ENCODE measurements around the gene WBP11.
"Not testable (repeated sequence)": the region's sequence is repeated elsewhere in the genome, so short reads cannot be mapped to it uniquely, and the experiment has no call there.

Gene WBP11

DNA sequence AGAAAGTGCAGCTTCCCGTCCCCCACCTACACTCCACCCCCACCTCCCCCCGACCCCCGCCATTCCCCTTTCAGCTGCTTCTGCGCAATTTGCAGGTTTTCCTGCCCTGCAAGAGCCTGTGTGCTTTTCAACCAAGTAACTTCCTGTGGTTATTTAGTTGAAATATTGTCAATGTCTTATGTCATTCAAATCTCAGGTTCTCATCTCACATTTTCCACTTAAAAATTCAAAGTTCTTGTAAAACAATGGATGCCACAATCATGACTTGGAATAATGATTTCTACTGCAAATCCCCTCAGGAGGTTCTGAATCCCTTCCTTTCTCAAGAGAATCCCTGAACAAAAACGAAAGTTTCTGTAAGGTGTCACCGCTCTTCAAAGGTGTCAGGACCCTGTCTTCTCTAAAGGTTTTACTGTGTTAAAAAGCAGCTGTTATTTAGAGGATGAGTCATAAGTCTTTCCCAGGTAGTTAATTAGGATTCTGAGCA is 31.6 kb downstream of the WBP11 start:
- no peak for FAIRE-seq

DNA sequence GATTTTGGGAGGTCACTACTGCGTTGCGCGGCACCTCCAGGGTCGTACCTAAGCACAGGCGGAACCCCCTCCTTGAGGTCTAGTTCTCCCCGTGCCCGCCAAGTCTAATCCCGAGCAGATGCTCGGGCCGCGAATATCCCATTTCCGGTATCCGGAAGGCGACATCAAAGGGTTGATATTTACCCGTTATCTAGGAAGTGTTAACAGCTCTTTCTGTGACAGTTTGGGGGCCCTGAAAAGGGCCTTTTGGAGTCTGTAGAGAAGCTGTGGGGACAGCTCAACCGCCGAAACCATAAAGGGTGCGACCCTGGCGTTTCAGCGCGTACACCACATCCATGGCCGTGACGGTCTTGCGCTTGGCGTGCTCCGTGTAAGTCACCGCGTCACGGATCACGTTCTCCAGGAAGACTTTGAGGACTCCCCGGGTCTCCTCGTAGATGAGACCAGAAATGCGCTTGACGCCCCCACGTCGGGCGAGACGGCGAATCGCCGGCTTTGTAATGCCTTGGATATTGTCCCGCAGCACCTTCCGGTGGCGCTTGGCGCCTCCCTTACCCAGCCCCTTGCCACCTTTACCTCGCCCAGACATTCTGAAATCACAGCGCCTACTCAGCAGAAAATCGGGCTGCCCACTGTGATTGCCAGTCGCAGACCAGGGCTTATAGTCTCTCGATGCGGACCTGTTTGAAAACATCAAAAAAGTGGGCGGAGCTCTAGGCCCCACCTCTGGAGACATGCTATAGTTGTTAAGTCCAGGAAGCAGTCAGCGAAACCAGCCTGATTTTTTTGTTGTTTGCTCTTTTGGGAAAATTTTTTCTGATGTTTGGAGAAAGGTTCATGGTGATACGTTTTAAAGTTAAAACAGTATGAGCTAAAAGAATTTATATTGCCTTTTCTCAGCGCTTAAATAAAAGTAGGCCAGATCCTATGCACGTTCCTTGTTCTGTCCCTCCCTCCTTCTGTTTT is 32.5 kb downstream of the WBP11 start:
- peak; percentile 69 for FAIRE-seq

DNA sequence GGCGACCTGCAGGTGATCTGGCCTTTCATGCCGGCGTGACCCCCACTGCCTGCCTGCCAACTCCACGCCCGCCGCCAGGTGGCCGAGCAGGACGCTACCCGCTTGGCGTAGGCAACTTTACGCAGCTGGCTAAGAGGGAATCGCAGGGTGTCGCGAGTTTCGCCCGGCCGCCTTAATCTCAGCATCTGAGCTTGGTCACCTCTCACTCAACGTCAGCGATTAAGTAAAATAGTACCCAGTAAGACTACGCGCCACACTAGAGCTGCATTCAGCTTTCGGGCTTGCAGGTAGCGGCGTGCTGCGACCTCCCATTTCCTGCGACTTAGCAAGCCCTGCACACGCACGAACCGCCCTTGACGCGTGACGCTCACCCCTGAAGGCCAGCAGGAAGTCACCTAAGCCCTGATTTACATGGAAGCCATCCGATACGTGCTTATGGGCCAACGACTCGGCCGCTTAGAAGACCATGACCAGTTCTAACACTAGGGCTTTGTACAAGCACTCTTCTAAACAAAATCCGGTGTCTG is 33.2 kb downstream of the WBP11 start:
- FAIRE-seq, result no peak

DNA sequence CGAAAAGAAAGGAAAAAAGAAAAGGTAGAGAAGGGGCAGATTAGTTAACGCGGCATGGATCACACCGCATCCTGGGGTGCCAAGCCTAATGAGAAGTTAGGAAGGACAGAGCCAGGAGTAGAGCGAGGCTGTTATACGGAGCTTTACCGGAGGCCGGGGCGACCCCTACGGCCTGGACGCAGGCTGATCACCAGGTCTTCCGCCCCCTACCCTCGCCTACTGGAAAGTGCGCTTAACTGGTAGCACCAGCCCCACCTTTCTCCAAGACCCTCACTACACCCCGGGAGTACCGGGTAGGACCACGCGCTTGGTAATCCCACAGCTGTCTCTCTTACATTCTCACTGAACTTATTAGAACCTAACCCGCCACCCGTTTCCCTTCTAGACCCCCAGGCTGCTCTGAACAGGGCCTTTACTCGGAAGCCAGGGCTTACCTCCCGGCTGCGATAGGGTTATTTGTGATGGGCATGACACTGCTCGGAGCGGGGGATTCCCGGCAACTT is 33.8 kb downstream of the WBP11 start:
- no peak for FAIRE-seq

DNA sequence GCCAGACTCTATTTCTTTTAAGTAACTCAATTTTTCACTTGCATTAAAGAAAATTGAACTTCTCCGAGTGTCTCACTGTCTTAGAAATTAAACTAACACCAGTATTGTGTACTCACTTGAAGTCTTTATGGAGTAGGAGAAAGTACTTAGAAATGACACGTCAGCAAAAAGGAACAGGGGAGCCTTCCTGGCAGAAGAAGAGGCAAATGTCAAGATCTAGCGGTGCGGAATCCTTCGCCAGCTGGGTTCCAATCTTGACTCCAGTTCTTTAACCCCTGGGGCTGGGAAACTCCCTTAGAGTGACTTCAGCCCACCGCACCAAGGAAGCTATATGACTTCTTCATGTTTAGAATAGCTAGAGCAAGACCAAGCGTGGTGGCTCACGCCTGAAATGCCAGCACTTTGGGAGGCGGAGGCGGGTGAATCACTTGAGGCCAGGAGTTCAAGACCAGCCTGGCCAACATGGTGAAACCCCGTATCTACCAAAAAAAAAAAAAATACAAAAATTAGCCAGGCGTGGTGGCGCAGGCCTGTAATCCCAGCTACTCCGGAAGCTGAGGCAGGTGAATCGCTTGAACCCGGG is 34.4 kb downstream of the WBP11 start:
- FAIRE-seq, result no peak

DNA sequence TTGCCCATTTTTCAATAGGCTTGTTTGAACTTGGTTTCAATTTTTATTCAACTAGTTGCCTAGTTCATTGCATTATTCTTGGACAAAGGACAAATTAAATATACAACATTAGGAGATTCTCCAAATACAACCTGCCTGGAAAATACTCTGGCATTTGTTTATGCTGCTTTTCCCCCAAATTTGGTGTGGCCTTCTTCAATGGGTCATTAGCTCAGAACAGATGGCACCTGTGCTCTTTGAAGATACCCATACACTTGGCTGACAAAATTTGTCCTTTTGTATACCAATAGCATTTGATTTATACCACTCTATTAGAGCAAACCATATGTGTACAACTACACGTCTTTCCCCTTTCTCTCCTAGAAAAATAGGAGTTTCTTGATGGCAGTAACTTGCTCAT is 35.7 kb downstream of the WBP11 start:
- FAIRE-seq, result no peak

DNA sequence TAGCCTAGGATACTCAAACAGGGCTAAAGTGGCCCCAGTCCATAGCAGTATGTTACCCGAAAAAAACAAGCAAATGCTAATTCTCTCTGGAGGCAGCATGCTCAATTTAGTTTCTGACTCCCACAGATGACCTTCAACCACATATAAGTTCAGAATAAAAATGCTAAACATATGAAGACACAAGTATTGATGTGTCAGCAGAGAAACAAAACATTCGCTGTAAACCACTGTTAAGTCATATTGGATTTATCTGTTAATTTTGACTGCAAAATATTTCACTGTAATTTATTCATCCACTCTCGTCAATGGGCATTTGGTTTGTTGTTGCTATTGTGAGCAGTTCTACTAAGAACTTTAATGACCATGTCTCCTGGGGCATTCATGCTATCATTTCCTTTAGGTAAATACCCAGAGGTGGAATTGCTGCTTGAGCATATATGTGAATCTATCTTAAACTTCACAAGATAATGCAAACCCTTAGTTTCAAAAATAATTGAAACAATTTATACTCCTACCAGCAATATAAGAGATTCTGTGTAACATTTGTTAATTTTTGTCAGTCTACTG is 36.5 kb downstream of the WBP11 start:
- FAIRE-seq, result no peak

DNA sequence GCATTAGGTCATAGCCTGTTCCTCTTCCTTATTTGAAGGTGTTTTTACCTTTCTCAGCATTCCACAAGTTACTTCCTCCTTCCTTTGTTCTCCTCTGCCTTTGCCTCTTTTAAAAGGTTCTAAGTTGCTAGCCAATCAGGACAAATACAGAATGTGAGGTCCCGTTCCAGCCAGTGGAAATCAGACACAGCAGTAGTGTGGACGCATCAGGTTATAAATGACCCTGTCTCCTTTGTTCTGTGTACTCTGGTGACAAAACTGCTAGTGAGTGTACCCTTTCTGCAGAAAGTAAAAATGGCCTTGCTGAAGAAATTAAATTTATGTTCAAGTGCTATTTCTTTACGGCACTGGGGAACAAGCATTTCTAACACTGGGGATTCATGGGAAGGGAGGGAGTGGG is 37.3 kb downstream of the WBP11 start:
- FAIRE-seq, result not testable (repeated sequence)

DNA sequence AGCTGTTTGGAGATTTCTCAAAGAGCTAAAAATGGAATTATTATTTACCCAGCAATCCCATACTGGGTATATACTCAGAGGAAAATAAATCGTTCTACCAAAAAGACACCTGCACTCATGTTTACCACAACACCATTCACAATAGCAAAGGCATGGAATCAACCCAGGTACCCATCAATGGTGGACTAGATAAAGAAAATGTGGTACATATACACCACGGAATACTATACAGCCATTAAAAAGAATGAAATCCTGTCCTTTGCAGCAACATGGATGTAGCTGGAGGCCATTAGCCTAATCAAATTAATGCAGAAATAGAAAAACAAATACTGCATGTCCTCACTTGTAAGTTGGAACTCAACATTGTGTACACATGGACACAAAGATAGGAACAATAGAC is 37.9 kb downstream of the WBP11 start:
- FAIRE-seq, result no peak

DNA sequence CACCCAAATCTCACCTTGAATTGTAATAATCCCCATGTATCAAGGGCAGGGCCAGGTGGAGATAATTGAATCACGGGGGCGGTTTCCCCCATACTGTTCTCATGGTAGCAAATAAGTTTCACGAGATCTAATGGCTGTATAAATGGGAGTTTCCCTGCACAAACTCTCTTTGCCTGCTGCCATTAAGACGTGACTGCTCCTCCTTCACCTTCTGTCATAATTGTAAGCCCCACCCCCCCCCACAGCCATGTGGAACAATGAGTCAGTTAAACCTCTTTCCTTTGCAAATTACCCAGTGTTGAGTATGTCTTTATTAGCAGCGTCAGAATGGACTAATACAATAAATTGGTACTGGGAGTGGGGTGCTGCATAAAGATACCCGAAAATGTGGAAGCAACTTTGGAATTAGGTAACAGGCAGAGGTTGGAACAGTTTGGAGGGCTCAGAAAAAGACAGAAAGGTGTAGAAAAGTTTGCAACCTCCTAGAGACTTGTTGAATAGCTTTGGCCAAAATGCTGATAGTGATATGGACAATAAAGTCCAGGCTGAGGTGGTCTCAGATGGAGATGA is 43.5 kb downstream of the WBP11 start:
- not testable (repeated sequence) for FAIRE-seq

DNA sequence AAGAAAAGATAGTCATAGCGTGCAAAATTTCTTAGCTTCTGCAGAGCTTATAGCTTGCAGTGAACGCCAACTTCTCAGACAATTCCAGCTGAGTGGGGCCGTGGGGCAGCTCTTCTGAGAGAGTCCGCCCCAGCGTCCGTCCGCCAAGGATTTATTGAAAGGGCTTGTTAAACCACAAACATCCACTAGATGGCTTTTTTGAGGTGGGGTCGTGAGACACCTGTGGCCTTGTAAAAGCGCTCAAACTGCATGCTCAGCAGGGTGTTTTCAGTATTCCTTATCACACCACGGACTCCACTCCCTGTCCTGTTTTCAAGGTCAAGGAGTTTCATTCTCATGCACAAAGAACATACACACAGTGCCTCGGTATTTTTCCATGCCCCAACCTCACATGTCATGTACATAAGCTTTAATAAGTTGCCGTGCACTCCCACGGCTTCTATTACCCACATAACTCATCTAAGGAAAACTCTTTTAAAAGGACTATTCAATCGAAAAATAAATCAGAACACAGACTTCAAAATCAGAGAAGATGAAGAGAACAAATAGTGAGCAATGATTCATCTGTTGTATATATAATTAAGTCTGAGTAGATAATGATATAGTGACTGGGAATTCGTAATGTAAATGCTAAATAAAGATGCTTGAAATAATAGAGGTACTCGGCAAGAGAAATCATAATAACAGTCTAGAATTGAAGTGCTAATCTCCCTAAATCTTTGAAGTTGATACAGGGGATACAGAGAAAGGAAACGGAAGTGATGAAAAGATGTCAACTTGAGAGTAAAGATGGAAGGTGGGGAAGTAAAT is 46.7 kb downstream of the WBP11 start:
- FAIRE-seq, result no peak

DNA sequence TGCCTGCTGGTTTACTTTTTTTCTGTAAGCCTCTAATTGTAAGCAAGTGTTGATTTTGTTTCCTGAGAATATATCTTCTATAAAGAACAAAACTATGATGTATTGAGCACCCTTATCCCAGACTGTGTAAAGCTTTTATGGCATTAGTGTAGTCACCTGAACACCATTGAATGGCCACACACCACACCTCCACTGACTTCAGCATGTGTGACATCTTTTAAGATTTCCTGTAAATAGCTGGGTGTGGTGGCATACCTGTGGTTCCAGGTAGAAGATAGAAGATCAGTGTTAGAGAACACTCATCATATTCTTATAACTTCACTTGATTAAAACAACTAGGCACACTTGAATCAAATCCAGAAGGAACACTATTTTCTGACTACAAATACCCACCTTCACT is 51.3 kb downstream of the WBP11 start:
- FAIRE-seq, result no peak

DNA sequence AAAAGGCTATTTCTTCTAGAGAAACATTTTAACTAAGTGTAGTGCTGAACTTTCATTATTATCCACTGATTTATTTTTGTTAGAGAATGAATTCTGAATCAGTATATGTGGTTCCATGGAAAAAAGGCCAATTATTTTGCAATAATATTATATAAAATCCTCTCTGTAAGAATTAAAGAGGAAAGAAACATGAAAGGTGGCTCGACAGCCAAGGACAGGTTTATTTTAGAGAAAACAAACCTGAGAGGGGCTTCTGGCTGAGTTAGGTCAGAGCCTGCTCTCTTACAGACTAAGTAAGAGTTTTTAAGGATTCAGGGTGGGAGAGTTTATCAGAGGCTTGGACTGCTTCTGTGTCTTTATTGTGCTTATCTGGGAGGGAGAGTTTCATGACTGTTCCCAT is 60.2 kb downstream of the WBP11 start:
- no peak for FAIRE-seq

DNA sequence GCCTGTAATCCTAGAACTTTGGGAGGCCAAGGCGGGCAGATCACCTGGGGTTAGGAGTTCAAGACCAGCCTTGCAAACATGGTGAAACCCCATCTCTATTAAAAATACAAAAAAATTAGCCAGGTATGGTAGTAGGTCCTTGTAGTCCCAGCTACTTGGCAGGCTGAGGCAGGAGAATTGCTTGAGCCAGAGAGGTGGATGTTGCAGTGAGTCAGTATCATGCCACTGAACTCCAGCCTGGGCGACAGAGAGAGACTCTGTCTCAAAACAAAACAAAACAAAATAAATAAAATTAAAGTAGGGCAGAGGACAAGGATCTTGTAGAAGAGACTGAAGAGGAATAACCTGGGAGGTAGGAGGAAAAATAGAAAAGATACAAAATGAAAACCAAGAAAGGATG is 61.3 kb downstream of the WBP11 start:
- FAIRE-seq, result no peak

DNA sequence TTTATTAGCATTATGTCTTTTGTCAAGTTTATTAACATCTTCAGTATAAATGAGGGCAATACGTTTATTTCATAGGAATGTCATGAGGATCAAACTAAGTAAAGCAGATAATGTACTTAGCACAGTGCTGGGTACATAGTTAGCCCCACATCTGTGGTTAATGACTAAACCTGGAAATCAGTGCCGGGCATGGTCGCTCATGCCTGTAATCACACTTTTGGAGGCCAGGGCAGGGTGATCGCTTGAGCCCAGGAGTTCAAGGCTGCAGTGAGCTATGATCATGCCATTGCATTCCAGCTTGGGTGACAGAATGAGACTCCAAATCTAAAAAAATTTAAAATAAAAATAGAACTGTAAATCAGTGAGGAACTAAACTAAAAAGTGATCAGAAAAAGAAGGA is 62.1 kb downstream of the WBP11 start:
- no peak for FAIRE-seq

DNA sequence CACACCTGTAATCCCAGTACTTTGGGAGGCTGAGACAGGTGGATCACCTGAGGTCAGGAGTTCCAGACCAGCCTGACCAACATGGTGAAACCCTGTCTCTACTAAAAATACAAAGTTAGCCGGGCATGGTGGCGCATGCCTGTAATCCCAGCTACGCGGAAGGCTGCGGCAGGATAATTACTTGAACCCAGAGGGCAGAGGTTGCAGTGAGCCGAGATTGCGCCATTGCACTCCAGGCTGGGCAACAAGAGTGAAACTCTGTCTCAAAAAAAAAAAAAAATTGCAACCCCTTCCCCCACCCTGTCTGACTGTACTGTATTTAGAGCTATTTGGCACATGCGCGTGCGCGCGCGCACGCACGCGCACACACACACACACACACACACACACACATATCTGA is 66.8 kb downstream of the WBP11 start:
- not testable (repeated sequence) for FAIRE-seq

Data from endometrium (tissue), 2 donors.